Epidermal melanocyte (primary cell): Measurements from ENCODE around the gene RGS2.

Experiments
- DNase-seq: peaks from one replicate; pipeline ENCODE4 v3.0.0; 2011; ENCODE audit warnings: low spot score; ENCODE audit not compliant: insufficient read length

The RGS2 gene

DNA sequence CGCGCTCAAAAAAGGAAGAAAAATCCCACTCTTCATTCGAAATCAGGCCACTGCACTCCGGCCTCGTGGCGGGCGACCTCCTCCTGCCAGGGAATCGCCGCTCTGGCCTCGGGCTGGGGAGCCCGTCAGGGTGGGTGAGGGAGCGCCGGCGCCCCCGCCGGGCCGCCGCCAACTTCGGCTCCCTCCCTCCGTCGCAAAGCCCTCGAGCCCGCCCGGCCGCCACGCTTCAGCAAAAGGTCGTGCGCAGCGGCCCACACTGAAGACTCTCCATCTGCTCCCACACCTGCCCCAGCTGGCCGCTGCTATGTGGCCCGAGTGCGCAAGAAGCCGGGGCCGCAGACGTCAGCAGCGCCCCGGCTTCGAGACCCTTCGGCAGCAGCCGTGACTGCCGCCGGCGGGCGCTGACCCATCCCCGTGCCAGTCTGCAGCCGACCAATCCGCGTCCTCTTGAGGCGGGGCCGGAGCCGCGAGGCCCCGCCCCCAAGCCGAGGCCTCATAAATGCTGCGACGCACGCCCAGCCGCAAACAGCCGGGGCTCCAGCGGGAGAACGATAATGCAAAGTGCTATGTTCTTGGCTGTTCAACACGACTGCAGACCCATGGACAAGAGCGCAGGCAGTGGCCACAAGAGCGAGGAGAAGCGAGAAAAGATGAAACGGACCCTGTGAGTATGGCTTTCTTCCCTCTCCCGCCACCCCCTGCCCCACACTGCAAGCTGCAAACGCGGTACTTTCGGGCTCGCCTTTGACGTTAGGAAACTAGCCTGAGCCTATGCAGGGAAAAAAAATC is at the start of gene RGS2:
Gene RGS2, plus strand, starts transcription at position 522 of the 789 bp plus-strand sequence. Its CDS starts 33 bp downstream, at position 555.
- DNase-seq = peak; percentile 78

DNA sequence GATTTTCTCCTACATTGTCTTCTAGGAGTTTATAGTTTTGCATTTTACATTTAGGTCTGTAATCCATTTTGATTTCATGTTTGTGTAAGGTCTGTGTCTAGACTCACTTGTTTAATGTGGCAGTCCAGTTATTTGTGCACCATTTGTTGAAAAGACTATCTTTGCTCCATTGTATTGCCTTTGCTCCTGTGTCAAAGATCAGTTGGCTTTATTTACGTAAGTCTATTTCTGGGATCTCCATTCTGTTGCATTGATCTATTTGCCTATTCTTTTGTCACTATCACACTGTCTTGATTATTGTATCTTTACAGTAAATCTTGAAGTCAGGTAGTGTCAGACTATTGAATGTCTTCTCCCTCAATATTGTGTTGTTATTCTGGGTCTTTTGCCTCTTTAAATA is 49.7 kb upstream of the RGS2 start:
- no peak for DNase-seq

- no peak for DNase-seq
Observed at GRCh38 chr1:192762265-192762664, 46.6 kb upstream of the RGS2 start.

DNA sequence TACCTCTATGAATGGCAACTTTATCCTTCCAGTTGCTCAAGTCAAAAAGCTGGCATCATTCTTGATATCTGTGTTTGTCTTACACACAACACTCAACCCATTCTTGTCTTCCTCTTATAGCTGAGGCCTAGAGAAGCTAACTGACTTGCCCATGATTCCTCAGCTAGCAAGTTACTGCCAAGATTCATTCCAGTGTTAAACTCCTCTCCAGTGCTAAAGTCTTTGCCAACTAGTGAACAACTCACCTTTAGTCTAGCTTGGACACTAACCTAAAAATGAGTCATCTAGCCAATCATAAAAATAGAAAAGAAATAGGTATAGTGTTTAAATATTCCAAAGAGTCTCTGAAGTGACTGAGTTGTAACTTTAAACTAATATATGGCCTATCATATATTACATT is 45.6 kb upstream of the RGS2 start:
- DNase-seq = no peak

GRCh38 chr1:192763756-192764155 is 45.1 kb upstream of the RGS2 start:
- DNase-seq = no peak

GRCh38 chr1:192764675-192765074 is 44.2 kb upstream of the RGS2 start:
- DNase-seq = no peak

- DNase-seq = no peak
Observed at GRCh38 chr1:192766009-192766625, 42.7 kb upstream of the RGS2 start.

- DNase-seq = no peak
Observed at GRCh38 chr1:192766876-192767275, 42.0 kb upstream of the RGS2 start.

DNA sequence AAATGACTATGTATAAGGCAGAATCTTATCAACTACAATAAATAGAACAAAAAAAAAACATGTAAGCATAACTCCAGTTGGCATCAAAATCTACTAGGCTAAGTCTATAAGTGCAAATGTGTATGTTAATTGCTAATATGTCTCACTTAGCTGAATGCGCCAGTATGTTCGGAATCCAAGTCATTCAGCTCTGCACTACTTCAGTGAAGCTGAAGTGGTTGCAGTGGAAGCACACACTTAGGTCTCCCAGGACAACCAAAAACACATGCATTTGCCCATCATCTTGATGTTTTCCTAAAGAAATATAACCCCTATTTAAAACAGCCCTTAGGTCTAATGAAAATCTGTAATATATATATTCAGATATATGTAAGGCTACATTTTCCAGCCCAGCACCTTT is 41.0 kb upstream of the RGS2 start:
- DNase-seq = no peak

DNA sequence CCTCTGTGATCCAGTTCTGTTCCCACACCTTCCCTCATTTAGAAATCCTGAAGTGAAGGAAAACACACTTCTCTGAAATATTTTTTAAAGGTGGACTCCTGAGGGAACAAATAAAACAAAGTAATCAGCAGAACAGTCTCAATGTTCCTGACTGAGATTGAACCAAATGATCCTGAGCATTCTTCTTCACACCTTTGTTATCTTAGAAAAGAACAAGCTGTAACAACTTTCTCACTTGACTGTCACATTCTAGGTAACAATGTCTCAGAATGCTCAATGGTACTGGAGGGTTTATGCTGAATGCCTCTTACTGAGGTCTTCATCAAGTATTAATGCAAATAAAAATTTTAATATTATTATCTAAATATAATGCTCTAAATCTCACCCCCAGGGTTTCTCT is 40.4 kb upstream of the RGS2 start:
- no peak for DNase-seq

GRCh38 chr1:192771341-192771740 is 37.5 kb upstream of the RGS2 start:
- no peak for DNase-seq

GRCh38 chr1:192775631-192776030 is 33.2 kb upstream of the RGS2 start:
- DNase-seq = no peak

- no peak for DNase-seq
Observed at GRCh38 chr1:192776206-192776605, 32.6 kb upstream of the RGS2 start.

DNA sequence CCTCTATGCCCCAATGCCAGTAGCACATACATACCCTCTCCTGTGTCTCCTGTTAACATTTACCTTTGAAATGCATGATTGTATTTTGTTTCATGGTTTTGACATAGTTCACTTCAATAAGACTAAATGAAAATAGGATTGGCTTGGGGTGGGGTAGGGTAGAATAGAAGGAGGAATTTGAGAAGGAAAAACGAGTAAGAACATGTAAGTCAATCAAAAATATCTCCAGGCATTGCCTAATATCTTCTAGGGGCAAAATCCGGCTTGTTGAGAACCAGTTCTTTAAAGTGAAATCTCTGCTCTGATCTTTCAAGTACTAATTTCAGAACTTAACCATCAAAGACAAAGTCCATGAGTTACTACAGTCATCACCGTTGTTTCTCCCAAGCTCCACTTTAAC is 31.8 kb upstream of the RGS2 start:
- no peak for DNase-seq

GRCh38 chr1:192783791-192784190 is 25.0 kb upstream of the RGS2 start:
- no peak for DNase-seq

DNA sequence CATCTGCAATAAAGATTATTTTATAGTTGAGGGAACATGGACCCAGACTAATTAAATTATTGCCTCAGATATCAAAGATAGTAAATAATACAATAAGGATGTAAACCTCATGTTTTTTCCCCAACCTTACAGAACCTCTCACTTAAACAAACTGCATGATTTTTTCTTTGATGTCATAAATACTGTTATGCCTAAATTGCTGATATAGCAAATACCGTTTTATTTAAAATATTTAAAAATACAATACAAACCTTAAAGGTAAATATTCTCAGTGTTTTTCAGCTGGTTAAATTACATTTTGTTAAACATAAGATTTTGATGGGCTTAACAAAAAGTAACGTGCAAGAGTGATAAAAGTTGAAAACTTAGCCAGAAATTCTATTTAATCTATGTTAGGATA is 24.4 kb upstream of the RGS2 start:
- DNase-seq = no peak

GRCh38 chr1:192786576-192786975 is 22.3 kb upstream of the RGS2 start:
- DNase-seq = no peak

GRCh38 chr1:192787914-192788585 is 20.8 kb upstream of the RGS2 start:
- no peak for DNase-seq

GRCh38 chr1:192789871-192790270 is 19.0 kb upstream of the RGS2 start:
- DNase-seq = no peak

DNA sequence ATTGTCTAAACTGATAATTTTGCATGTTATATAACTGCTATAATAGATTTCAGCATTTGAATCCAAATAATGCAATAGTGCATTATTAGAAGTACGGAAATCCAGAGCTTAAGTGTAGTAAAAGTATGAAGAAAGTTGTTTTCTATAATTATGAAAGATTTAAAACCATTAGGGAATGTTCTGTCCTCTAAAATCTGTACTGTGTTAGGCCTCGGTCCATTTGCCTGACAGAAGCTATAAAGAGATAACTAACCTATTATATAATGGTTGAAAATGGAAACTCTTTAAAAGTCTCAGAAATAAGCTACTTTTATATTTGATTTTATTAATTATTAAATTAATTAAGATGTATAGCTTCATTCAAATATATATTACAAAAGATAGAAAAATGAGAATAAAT is 16.2 kb upstream of the RGS2 start:
- no peak for DNase-seq

DNA sequence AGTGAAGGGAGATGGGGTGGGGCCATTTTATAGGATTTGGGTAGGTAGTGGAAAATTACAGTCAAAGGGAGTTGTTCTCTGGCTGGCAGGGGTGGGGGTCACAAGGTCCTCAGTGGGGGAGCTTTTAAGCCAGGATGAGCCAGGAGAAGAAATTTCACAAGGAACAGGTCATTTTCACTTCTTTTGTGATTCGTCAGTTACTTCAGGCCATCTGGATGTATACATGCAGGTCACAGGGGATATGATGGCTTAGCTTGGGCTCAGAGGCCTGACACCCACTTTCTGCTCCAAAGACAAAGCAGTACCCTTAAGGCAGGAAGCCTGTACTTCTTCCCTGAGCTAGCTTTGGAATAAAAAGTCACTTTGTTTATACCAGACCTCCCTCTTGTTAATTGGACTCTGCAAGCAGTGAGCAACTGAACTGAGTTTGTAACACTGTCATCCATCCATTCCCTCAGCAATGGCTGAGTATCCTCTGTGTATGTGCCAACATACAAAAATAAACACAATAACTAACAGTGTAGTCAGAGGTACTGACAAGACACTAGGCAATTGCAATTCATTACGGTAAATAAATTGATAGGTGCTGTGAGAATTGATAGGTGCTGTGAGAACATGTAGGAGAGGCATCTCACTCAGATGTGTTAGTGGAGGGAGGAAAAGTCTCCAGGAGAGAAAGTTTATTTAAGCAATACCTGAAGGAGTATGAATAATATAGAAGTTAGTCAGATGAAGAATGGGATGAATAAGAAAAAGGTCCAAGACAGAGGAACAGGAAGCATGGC is 14.7 kb upstream of the RGS2 start:
- no peak for DNase-seq

DNA sequence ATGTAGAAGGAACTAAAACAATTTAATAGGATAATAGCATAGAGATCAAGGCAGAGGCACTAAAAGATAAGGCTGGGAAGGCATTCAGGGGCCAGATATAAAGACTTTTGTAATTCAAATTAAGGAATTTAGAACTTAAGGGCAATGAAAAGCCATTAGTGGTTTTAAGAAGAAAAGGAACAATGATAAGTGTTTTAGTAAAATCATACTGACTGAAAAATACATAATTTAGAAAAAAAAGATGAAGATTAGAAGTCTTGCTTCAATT is 14.1 kb upstream of the RGS2 start:
- no peak for DNase-seq
